ENCODE data around the gene HOXB8. TPM values are rescaled to one million over a fixed set of nuclear protein-coding genes. Genes with fewer than 3 reads are reported as not detected.
A peak's percentile ranks its signal among the peaks of the same experiment; 100 is the strongest.

The HOXB8 gene
- total RNA-seq (not detected), polyA plus RNA-seq (under 1 TPM in 2 of 3 donors, not detected in 1; 0.07 to 0.14 TPM)
- long read RNA-seq, donor 1 = 0 reads
- long read RNA-seq, donor 2 = 0 reads

GRCh38 chr17:48615047-48615962, at the start of gene HOXB8:
HOXB8 (minus strand) TSS chr17:48615292; CDS start chr17:48614704, 588 bp downstream.
- Histone ChIP-seq H3K4me3 (peak within 1 kb of the TSS in 3 of 8 donors; percentile 13 to 49 (median 15)), H3K27me3 (replicated peaks in 1 of 7) (peaks cover 26 to 100% (median 99%) of the 10 kb centered on the region in 7 donors), H3K27ac (no peak within 1 kb of the TSS), H3K4me1 (peaks cover 21 to 69% (median 56%) of the 10 kb centered on the region in 6 donors), H3K9me3 (no peaks in the 10 kb centered on the region), H3K36me3 (no peaks in the 10 kb centered on the region)
- WGBS, 5 donors = 15 to 19% (median 18%) methylated on average over 41 of the region's 41 CpGs
- TF ChIP-seq CTCF (IDR thresholded peaks at IDR 0.05 in 8 of 11, conservative IDR thresholded peaks at IDR 0.05 in 3 of 11) (no peak), POLR2AphosphoS5 (IDR thresholded peaks at IDR 0.05) (no peak), POLR2A (IDR thresholded peaks at IDR 0.05) (no peak)
- intact Hi-C loops (cut with DNase I; ENCODE audit: low total_unique reads) = loop anchor here (10.0 kb wide), 1 partner anchor 461 kb away; no protein-coding TSS in a partner anchor
- DNase-seq = no peak

GRCh38 chr17:48663134-48663924, 48.2 kb upstream of the HOXB8 start:
- no peaks in the 10 kb centered on the region for H3K9me3 ChIP-seq
- no peak overlapping the region for H3K4me3 ChIP-seq
- H3K36me3 ChIP-seq = no peaks in the 10 kb centered on the region
- no peak overlapping the region for H3K27ac ChIP-seq
- TF ChIP-seq CTCF (IDR thresholded peaks at IDR 0.05 in 8 of 11, conservative IDR thresholded peaks at IDR 0.05 in 3 of 11) (no peak), POLR2AphosphoS5 (IDR thresholded peaks at IDR 0.05) (no peak), POLR2A (IDR thresholded peaks at IDR 0.05) (no peak)
- 78 to 87% (median 83%) methylated on average over 8 of the region's 8 CpGs for WGBS, 5 donors
- intact Hi-C loops (cut with DNase I; ENCODE audit: low total_unique reads) = no loop called here
- H3K27me3 ChIP-seq (replicated peaks in 1 of 7) = peaks cover 0 to 74% (median 8%) of the 10 kb centered on the region in 7 donors
- DNase-seq = no peak
- H3K4me1 ChIP-seq = no peaks in the 10 kb centered on the region

GRCh38 chr17:48655913-48656312, 40.8 kb upstream of the HOXB8 start:
- intact Hi-C loops (cut with DNase I; ENCODE audit: low total_unique reads) = no loop called here
- Histone ChIP-seq H3K4me3 (no peak overlapping the region), H3K27me3 (replicated peaks in 1 of 7) (peaks cover 0 to 32% (median 0%) of the 10 kb centered on the region in 7 donors), H3K36me3 (no peaks in the 10 kb centered on the region), H3K9me3 (no peaks in the 10 kb centered on the region), H3K27ac (no peak overlapping the region), H3K4me1 (no peaks in the 10 kb centered on the region)
- TF ChIP-seq CTCF (IDR thresholded peaks at IDR 0.05 in 8 of 11, conservative IDR thresholded peaks at IDR 0.05 in 3 of 11) (no peak), POLR2A (IDR thresholded peaks at IDR 0.05) (no peak), POLR2AphosphoS5 (IDR thresholded peaks at IDR 0.05) (no peak)
- DNase-seq = no peak
